CD4-positive, alpha-beta T cell treated with Interleukin-10 for 1 hour (primary cell): ENCODE results near the gene LRATD1.

Source experiments
- DNase-seq: peaks from one replicate; pipeline ENCODE4 v3.0.0-alpha.2; 2020

LRATD1 gene

GRCh38 chr2:14633461-14634181 lies 1.1 kb downstream of the LRATD1 start:
- DNase-seq: no peak

- no peak for DNase-seq
Observed at GRCh38 chr2:14634182-14634488, 1.6 kb downstream of the LRATD1 start.

- no peak for DNase-seq
Observed at GRCh38 chr2:14634489-14635390, 2.2 kb downstream of the LRATD1 start.

GRCh38 chr2:14635391-14635871 lies 2.9 kb downstream of the LRATD1 start:
- DNase-seq: no peak

- DNase-seq: no peak
Observed at GRCh38 chr2:14638488-14638887, 6.0 kb downstream of the LRATD1 start.

GRCh38 chr2:14641116-14641515 lies 8.6 kb downstream of the LRATD1 start:
- DNase-seq: no peak

- no peak for DNase-seq
Observed at GRCh38 chr2:14642499-14642898, 10.0 kb downstream of the LRATD1 start.

GRCh38 chr2:14647714-14648113 lies 15.2 kb downstream of the LRATD1 start:
- no peak for DNase-seq

- no peak for DNase-seq
Observed at GRCh38 chr2:14650066-14650465, 17.5 kb downstream of the LRATD1 start.

GRCh38 chr2:14654835-14655282 lies 22.3 kb downstream of the LRATD1 start:
- DNase-seq: no peak

GRCh38 chr2:14656146-14656545 lies 23.6 kb downstream of the LRATD1 start:
- no peak for DNase-seq

- no peak for DNase-seq
Observed at GRCh38 chr2:14661163-14661562, 28.6 kb downstream of the LRATD1 start.

GRCh38 chr2:14673351-14673875 lies 40.9 kb downstream of the LRATD1 start:
- no peak for DNase-seq

GRCh38 chr2:14675489-14675888 lies 43.0 kb downstream of the LRATD1 start:
- DNase-seq: no peak

GRCh38 chr2:14676371-14676770 lies 43.9 kb downstream of the LRATD1 start:
- no peak for DNase-seq

- DNase-seq: no peak
Observed at GRCh38 chr2:14677039-14677438, 44.5 kb downstream of the LRATD1 start.

- DNase-seq: no peak
Observed at GRCh38 chr2:14678761-14679160, 46.2 kb downstream of the LRATD1 start.

GRCh38 chr2:14681608-14682007 lies 49.1 kb downstream of the LRATD1 start:
- no peak for DNase-seq
